ENCODE measurements around the gene ZNG1F. TPM values are rescaled to one million over a fixed set of nuclear protein-coding genes. Genes with fewer than 3 reads are reported as not detected.
"Not testable (repeated sequence)": the region's sequence is repeated elsewhere in the genome, so short reads cannot be mapped to it uniquely, and the experiment has no call there.

The ZNG1F gene
- total RNA-seq, 4 donors from 2014 or later: 3.6 to 16.5 (median 10.7) TPM

DNA sequence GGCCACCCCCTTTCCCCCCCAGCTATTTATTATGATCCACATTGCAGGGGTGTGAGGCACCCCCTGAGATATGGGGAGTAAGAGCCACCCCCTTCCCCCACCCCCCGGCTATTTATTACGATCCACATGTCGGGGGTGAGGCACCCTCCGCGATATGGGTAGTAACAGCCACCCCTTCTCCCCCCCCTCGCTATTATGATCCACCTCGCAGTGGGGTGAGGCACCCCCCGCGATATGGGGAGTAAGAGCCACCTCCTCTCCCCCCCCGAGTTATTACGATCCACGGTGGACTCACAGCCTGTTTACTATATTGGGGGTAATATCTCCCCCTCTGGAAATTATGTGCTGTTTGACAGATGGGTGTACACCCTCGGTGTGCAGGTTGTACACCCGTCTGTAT, 75.8 kb downstream of the ZNG1F start:
- H3K4me3 ChIP-seq; intact Hi-C loops (cut with DNase I); H3K36me3 ChIP-seq; H3K27ac ChIP-seq; H3K4me1 ChIP-seq; H3K9me3 ChIP-seq; DNase-seq: not testable (repeated sequence)
- H3K27me3 ChIP-seq: peaks cover 0 to 26% (median 0%) of the 10 kb centered on the region in 4 donors
- WGBS, 2 donors: no CpG with 5 or more reads among the region's 14 CpGs

DNA sequence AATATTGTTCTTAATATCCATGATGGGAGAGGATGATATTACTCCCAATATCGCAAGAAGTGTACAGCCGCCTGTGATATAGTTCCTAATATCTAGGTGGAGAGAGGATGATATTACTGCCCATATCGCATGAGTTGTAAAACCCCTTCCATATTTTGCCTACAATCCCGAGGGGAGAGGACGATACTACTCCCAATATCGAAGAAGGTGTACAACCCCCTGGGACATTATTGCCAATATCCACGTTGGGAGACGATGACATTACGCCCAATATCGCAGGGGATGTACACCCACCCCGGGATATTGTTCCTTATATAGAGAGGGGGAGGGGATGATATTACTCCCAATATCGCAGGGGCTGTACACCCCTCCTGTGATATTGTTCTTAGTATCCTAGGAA, 77.7 kb downstream of the ZNG1F start:
- intact Hi-C loops (cut with DNase I); H3K27ac ChIP-seq; DNase-seq; H3K4me3 ChIP-seq; H3K4me1 ChIP-seq; H3K9me3 ChIP-seq; H3K36me3 ChIP-seq: not testable (repeated sequence)
- peaks cover 0 to 37% (median 2%) of the 10 kb centered on the region in 4 donors for H3K27me3 ChIP-seq
- WGBS, 2 donors: 80 to 81% methylated on average over 11 to 12 of the region's 12 CpGs

DNA sequence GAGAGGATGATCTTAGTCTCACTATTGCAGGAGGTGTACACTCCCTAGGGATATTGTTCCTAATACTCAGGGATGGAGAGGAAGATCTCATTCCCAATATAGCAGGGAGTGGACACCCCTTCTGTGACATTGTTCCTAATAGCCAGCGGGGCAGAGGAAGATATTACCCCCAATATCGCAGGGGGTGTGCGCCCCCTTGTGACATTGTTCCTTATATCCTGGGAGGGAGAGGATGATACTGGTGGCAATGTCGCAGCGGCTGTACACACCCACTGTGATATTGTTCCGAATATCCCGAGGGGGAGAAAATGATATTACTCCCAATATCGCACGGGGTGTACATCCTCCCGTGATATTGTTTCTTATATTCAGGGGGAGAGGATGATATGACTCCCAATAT, 78.2 kb downstream of the ZNG1F start:
- DNase-seq; H3K4me1 ChIP-seq; H3K4me3 ChIP-seq; H3K9me3 ChIP-seq; H3K36me3 ChIP-seq; intact Hi-C loops (cut with DNase I); H3K27ac ChIP-seq: not testable (repeated sequence)
- 35 to 67% methylated on average over 3 to 5 of the region's 10 CpGs for WGBS, 2 donors
- peaks cover 0 to 37% (median 2%) of the 10 kb centered on the region in 4 donors for H3K27me3 ChIP-seq

DNA sequence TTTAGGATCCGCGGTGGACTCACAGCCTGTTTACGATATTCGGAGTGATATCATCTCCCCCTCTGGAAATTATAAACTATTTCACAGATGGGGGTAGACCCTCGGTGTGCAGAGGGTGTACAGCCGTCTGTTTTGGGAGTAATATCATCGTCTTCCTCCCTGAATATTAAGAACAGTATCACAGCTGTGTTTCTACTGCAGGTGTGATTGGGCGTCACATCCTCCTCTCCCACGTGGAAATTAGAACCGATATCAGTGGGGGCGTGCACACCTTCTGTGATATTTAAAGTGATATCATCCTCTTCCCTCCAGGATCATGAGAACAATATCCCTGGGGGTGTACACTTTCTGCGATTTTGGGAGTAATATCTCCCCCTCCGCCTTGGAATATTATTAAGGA, 79.9 kb downstream of the ZNG1F start:
- DNase-seq; H3K9me3 ChIP-seq; H3K27ac ChIP-seq; H3K4me3 ChIP-seq; H3K36me3 ChIP-seq; H3K4me1 ChIP-seq; intact Hi-C loops (cut with DNase I): not testable (repeated sequence)
- peaks cover 0 to 42% (median 2%) of the 10 kb centered on the region in 4 donors for H3K27me3 ChIP-seq
- WGBS, 2 donors: 15 to 40% methylated on average over 6 to 7 of the region's 13 CpGs

DNA sequence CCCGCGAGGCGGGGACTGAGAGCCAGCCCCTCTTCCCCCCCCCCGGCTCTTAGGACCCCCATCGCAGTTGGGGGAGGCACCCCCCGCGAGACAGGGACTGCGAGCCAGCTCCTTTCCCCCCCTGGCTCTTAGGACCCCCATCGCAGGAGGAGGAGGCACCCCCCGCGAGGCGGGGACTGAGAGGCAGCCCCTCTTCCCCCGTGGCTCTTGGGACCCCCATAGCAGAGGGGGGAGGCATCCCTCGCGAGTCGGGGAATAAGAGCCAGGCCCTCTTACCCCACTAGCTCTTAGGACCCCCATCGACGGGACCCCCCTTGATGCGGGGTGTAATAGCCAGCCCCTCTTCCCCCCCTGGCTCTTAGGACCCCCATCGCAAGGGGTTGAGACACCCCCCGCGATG, 80.3 kb downstream of the ZNG1F start:
- H3K9me3 ChIP-seq; H3K36me3 ChIP-seq; H3K27ac ChIP-seq; H3K4me1 ChIP-seq; intact Hi-C loops (cut with DNase I); DNase-seq; H3K4me3 ChIP-seq: not testable (repeated sequence)
- no CpG with 5 or more reads among the region's 22 CpGs for WGBS, 2 donors
- peaks cover 0 to 38% (median 2%) of the 10 kb centered on the region in 4 donors for H3K27me3 ChIP-seq

DNA sequence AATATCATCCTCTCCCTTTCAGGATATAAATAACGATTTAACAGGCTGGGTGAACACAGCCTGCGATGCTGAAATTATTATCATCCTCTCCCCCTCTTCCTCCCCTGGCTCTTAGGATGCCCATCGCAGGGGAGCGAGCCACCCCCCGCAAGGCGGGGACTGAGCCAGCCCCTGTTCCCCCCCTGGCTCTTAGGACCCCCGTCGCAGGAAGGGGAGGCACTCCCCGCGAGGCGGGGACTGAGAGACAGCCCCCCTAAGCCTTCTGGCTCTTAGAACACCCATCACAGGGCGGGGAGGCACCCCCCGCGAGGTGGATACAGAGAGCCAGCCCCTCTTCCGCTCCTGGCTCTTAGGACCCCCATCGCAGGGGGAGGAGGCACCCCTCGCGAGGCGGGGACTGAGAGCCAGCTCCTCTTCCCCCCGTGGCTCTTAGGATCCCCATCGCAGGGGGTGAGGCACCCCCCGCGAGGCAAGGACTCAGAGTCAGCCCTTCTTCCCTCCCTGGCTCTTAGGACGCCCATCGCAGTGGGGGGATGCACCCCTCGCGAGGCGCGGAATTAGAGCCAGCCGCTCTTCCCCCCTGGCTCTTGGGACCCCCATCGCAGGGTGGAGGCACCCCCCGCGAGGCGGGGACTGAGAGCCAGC, 82.5 kb downstream of the ZNG1F start:
- H3K27ac ChIP-seq; intact Hi-C loops (cut with DNase I); DNase-seq; H3K4me1 ChIP-seq; H3K9me3 ChIP-seq; H3K4me3 ChIP-seq; H3K36me3 ChIP-seq: not testable (repeated sequence)
- H3K27me3 ChIP-seq: peaks cover 0 to 33% (median 2%) of the 10 kb centered on the region in 4 donors
- WGBS, 2 donors: no CpG with 5 or more reads among the region's 34 CpGs

DNA sequence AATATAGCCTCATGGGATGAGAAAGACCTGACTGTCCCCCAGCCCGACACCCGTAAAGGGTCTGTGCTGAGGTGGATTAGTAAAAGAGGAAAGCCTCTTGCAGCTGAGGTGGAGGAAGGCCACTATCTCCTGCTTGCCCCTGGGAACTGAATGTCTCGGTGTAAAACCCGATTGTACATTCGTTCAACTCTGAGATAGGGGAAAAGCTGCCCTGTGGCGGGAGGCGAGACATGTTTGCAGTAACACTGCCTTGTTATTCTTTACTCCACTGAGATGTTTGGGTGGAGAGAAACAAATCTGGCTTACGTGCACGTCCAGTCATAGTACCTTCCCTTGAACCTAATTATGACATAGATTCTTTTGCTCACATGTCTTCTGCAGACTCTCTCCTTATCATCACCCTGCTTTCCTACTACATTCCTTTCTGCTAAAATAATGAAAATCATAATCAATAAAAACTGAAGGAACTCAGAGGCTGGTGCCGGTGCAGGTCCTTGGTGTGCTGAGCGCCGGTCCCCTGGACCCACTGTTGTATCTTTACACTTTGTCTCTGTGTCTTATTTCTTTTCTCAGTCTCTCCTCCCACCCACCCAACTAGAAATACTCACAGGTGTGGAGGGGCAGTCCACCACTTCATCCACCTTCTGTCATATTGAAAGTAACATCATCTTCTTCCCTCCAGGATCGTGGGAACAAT, 83.4 kb downstream of the ZNG1F start:
- intact Hi-C loops (cut with DNase I); DNase-seq: not testable (repeated sequence)
- WGBS, 2 donors: 64% methylated on average over 3 of the region's 13 CpGs; no CpG with 5 or more reads in 1 of the 2 donors

DNA sequence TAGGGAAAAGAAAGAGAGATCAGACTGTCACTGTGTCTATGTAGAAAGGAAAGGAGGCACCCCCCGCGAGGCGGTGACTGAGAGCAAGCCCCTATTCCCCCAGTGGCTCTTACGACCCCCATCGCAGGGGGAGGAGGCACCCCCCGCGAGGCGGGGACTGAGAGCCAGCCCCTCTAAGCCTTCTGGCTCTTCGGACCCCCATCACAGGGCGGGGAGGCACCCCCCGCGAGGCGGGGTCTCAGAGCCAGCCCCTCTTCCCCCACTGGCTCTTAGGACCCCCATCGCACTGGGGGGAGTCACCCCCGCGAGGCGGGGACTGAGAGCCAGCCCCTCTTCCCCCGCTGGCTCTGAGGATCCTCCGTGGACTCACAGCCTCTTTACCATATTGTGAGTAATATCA, 84.6 kb downstream of the ZNG1F start:
- H3K4me3 ChIP-seq; H3K9me3 ChIP-seq; DNase-seq; H3K4me1 ChIP-seq; H3K36me3 ChIP-seq; intact Hi-C loops (cut with DNase I); H3K27ac ChIP-seq: not testable (repeated sequence)
- H3K27me3 ChIP-seq: peaks cover 0 to 25% (median 2%) of the 10 kb centered on the region in 4 donors
- WGBS, 2 donors: 30 to 36% methylated on average over 2 to 3 of the region's 19 CpGs

More for the DNA sequence above, 83.4 kb downstream of the ZNG1F start:
- H3K9me3 ChIP-seq, H3K36me3 ChIP-seq, H3K4me1 ChIP-seq, H3K27ac ChIP-seq, H3K4me3 ChIP-seq: not testable (repeated sequence)
- H3K27me3 ChIP-seq: peaks cover 0 to 25% (median 2%) of the 10 kb centered on the region in 4 donors

DNA sequence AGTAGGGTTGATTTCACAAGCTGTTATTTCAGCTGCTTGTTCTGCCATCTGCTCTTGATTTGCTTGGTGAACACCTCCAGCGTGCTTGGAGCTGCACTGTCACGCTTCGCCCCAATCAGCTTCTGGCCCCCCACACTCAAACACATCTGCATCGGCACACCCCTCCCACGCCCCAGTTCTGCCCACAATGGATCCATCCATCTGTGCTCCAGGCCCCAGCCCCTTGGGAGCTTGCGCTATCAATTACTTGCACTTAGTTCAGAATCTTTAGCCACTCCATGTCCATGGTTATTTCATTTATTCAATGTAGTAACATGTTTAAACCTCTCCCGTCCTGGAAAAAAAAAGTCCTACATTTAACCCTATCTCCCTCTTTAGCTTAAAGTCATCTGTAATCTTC, 88.6 kb downstream of the ZNG1F start:
- not testable (repeated sequence) for H3K4me3 ChIP-seq, H3K36me3 ChIP-seq, H3K27me3 ChIP-seq

DNA sequence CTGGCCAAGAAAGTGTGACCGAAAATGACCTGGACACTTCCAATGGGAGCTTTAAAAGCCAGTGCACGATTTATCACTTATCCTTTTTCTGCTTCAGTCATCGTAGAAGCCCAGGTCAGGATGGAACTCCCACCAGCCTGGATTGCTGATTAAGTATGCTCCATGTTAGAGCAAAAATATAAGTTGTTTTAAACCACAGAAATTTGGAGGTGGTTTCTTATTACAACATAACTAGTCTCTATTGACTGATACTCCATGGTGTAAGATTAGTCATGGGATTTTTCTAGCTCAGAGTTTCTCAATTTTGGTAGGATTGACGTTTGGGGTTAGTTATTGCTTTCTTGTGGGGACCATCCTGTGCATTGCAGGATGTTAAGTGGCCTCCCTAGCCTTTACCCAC, 90.4 kb downstream of the ZNG1F start:
- H3K4me3 ChIP-seq; DNase-seq; intact Hi-C loops (cut with DNase I); H3K27ac ChIP-seq; H3K27me3 ChIP-seq; H3K4me1 ChIP-seq; H3K9me3 ChIP-seq; H3K36me3 ChIP-seq: not testable (repeated sequence)
- 44 to 71% methylated on average over 4 of the region's 4 CpGs for WGBS, 2 donors

More for the DNA sequence above, 88.6 kb downstream of the ZNG1F start:
- H3K9me3 ChIP-seq; H3K4me1 ChIP-seq; DNase-seq; intact Hi-C loops (cut with DNase I); H3K27ac ChIP-seq: not testable (repeated sequence)
- WGBS, 2 donors: 64 to 70% methylated on average over 7 of the region's 7 CpGs

DNA sequence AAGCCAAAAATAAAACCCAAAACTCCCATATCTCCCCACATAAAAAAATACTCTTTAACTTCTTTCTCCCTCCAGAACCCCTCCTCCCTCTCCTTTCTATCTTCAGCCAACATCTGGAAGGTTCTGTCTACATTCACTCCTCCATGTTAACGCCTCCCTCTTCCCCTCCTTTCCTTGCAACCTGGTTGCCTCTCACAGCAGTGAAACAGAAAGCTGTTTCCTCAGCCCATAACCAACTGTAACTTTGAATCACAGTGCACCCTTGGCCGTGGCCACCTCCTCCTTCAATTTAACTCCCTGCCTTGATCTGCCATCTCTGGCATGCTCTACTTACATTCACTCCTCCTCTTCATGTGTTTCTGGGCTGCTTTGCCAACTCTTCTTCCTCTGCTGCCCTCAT, 94.1 kb downstream of the ZNG1F start:
- DNase-seq; H3K36me3 ChIP-seq; H3K4me3 ChIP-seq; intact Hi-C loops (cut with DNase I); H3K4me1 ChIP-seq; H3K27me3 ChIP-seq; H3K27ac ChIP-seq; H3K9me3 ChIP-seq: not testable (repeated sequence)
- 28 to 39% methylated on average over 2 of the region's 2 CpGs for WGBS, 2 donors

DNA sequence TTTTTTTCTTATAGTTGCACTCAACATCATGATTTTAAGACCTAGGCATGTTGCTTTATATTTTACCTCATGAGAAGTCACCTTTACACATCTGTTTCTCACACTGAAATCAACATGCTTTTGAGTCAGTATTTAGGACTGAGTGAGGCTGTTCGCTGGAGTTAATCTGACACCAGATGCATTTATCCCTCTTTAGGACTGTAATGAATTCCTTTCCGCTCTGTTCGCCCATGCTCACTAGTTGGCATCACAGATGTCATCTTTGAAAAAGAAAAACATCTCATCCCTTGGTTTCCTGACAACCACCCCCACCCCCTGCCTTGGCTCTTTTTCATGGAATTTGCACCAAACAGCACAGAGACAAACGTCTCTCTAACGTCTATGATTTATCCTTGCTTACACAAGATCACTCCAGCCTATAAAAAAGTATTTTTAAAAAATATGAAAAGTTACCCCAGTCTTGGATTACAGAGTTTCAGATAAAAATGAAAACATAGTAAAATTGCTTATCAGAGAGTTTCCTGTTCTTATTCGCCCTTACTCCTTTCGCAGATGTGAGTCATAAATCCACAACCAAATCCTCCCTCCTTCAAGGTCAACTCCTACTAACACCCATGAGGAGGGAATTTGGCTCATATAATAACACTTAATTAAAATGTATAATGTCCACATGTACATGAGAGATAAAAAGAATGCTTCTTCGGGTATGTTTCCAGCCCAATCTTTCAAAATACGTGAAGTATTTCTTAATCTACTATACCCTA, 94.9 kb downstream of the ZNG1F start:
- H3K4me3 ChIP-seq; intact Hi-C loops (cut with DNase I); H3K27ac ChIP-seq; H3K9me3 ChIP-seq; H3K4me1 ChIP-seq; H3K27me3 ChIP-seq; DNase-seq; H3K36me3 ChIP-seq: not testable (repeated sequence)
- 79% methylated on average over 3 of the region's 9 CpGs; no CpG with 5 or more reads in 1 of the 2 donors for WGBS, 2 donors

DNA sequence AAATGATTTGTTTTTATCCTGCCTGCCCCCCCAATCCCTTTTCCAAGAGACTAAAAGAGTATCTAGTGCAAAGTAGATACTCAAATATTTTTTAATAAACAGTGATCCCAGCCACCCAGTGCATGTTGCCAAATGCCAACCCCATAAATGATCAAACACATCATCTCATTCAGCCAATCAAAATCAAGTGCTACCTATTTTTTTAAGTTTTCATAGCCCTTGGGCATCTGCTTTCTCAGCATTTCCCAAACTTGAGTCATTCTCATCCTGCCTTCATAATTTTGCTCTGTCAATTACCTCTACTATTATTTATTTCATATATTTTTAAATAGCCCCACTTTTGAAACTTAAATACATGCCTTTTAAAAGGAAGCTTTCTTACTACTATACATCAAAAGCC, 98.2 kb downstream of the ZNG1F start:
- peaks cover 0 to 16% (median 0%) of the 10 kb centered on the region in 4 donors for H3K27me3 ChIP-seq
- H3K27ac ChIP-seq; intact Hi-C loops (cut with DNase I); H3K4me3 ChIP-seq; H3K4me1 ChIP-seq; H3K9me3 ChIP-seq; H3K36me3 ChIP-seq; DNase-seq: not testable (repeated sequence)

All from esophagus squamous epithelium (tissue), 5 donors.